Adrenal gland (tissue), 5 donors: ENCODE data around the gene ABHD3.

Source experiments
- POLR2A ChIP-seq, 2 donors: fragments of 450-650 bp; IDR thresholded peaks; one replicate each; pipeline ENCODE4 v1.6.1; 2017; ENCODE audit warnings: antibody characterized with exemption in 2 of 2, mild to moderate bottlenecking in 2 of 2, moderate library complexity in 1 of 2
- TF ChIP-seq, protein P1 (sequence below), 6 experiments: fragments of 450-650 bp in 4 of 6; fragments of 200-600 bp in 2 of 6; sonication (generic) in 1 of 6; IDR thresholded peaks; 1 replicate in 5 of 6; 2 replicates in 1 of 6; pipeline versions ENCODE4 v1.5.1 to v1.8.0; 2016 to 2021; ENCODE audit warnings: antibody characterized with exemption in 6 of 6, mild to moderate bottlenecking in 2 of 6, moderate library complexity in 1 of 6
- donor health status: DM: no; HTN: no; CAD: no.

DNA sequence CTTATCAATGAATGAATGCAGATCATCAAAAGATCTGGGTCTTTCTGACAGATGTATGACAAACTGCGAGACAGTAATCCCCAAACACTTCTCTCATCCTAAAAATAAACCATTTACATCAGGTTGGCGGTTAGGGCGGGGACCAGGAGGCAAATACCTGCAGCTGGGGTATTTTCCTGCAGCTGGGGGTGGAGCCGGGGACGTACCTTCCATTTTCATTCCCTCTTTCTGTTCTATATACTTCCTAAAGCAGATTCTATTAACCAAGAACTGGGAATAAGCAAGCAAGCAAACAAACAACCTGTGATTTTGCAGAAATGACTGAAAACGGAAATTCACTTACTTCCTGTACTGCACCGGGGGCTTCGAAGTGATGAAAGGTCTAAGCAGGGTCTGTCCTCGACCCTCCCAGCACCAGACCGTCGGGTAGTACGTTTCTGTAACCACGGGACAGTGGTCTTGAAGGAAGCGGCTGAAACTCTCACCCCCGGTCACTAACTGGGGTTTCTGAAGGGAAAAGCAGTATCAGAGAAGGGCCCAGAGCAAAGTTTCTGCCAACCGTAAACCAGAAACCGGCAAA, 1.2 kb downstream of the ABHD3 start:
- TF ChIP-seq, protein P1, sequence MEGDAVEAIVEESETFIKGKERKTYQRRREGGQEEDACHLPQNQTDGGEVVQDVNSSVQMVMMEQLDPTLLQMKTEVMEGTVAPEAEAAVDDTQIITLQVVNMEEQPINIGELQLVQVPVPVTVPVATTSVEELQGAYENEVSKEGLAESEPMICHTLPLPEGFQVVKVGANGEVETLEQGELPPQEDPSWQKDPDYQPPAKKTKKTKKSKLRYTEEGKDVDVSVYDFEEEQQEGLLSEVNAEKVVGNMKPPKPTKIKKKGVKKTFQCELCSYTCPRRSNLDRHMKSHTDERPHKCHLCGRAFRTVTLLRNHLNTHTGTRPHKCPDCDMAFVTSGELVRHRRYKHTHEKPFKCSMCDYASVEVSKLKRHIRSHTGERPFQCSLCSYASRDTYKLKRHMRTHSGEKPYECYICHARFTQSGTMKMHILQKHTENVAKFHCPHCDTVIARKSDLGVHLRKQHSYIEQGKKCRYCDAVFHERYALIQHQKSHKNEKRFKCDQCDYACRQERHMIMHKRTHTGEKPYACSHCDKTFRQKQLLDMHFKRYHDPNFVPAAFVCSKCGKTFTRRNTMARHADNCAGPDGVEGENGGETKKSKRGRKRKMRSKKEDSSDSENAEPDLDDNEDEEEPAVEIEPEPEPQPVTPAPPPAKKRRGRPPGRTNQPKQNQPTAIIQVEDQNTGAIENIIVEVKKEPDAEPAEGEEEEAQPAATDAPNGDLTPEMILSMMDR (IDR thresholded peaks at IDR 0.05): no peak
- TF ChIP-seq POLR2A (IDR thresholded peaks at IDR 0.05): no peak
